ENCODE data around the gene ARHGEF16. TPM values are rescaled to one million over a fixed set of nuclear protein-coding genes. Genes with fewer than 3 reads are reported as not detected.

ARHGEF16 gene
- total and polyA plus RNA-seq, 7 donors = 0.41 to 51.8 (median 2.2) TPM

DNA sequence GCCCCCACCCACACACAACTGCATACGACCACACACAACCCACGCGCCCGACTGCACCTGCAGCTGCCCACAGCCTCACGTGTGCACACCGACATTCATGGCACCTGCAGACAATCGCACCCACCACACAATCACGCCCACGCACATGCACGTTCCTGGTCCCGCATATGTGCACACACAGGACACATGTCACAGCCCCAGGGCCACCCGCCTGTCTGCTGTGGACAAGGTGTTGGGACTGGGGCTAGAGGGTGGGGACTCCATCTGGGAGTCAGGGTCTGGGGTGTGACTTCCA is 56.4 kb downstream of the ARHGEF16 start:
- intact Hi-C loops (cut with DNase I) = no loop called here
- Histone ChIP-seq H3K9me3 (no peaks in the 10 kb centered on the region), H3K27me3 (no peaks in the 10 kb centered on the region), H3K27ac (no peak overlapping the region), H3K4me1 (no peaks in the 10 kb centered on the region), H3K36me3 (no peaks in the 10 kb centered on the region), H3K4me3 (no peak overlapping the region)
- DNase-seq = no peak
- WGBS, 2 donors = 86 to 94% methylated on average over 12 of the region's 12 CpGs
- TF ChIP-seq CTCF (IDR thresholded peaks at IDR 0.05) (no peak), POLR2A (IDR thresholded peaks at IDR 0.05) (no peak), POLR2AphosphoS5 (IDR thresholded peaks at IDR 0.05) (no peak), EP300 (IDR thresholded peaks at IDR 0.05) (no peak)

- no peak for TF ChIP-seq CTCF (IDR thresholded peaks at IDR 0.05)
- DNase-seq = no peak
- H3K36me3 ChIP-seq = no peaks in the 10 kb centered on the region
- 94 to 95% methylated on average over 16 of the region's 16 CpGs for WGBS, 2 donors
- no peak overlapping the region for H3K27ac ChIP-seq
- no peak overlapping the region for H3K4me3 ChIP-seq
- no peaks in the 10 kb centered on the region for H3K9me3 ChIP-seq
- intact Hi-C loops (cut with DNase I) = no loop called here
- H3K4me1 ChIP-seq = peaks cover 0 to 3% (median under 1%) of the 10 kb centered on the region in 4 donors
- no peaks in the 10 kb centered on the region for H3K27me3 ChIP-seq
Observed at GRCh38 chr1:3511306-3511705, 56.8 kb downstream of the ARHGEF16 start.

GRCh38 chr1:3511856-3512255 is 57.4 kb downstream of the ARHGEF16 start:
- WGBS, 2 donors = 96 to 97% methylated on average over 15 of the region's 15 CpGs
- H3K4me1 ChIP-seq = peaks cover 0 to 9% (median 3%) of the 10 kb centered on the region in 4 donors
- no peak overlapping the region for H3K4me3 ChIP-seq
- intact Hi-C loops (cut with DNase I) = no loop called here
- no peaks in the 10 kb centered on the region for H3K9me3 ChIP-seq
- DNase-seq = no peak
- no peaks in the 10 kb centered on the region for H3K36me3 ChIP-seq
- H3K27ac ChIP-seq = no peak overlapping the region
- H3K27me3 ChIP-seq = no peaks in the 10 kb centered on the region
- TF ChIP-seq CTCF (IDR thresholded peaks at IDR 0.05) (no peak), EP300 (IDR thresholded peaks at IDR 0.05) (no peak), POLR2A (IDR thresholded peaks at IDR 0.05) (no peak), POLR2AphosphoS5 (IDR thresholded peaks at IDR 0.05) (no peak)

DNA sequence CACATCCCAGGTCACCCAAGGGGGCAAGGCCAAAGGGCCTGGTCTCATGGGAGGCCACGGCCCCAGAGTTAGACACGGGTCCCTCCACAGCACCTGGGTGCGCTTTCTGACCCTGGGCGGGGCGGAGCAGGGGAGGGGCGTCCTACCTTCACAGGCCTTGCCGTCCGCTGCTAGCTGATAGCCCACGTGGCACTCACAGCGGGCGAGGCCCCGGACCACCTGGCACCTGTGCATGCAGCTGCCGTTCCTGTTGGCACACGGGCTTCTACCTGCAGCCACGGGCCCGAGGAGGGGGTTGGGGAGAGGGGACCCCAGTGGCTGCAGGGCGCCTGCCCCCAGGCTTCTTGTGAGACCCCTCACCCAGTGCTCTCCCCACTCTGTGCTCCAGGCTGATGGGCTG is 59.9 kb downstream of the ARHGEF16 start:
- Histone ChIP-seq H3K9me3 (no peaks in the 10 kb centered on the region), H3K27me3 (no peaks in the 10 kb centered on the region), H3K27ac (no peak overlapping the region), H3K36me3 (no peaks in the 10 kb centered on the region), H3K4me1 (peaks cover 0 to 18% (median 7%) of the 10 kb centered on the region in 4 donors), H3K4me3 (no peak overlapping the region)
- no peak for TF ChIP-seq POLR2A (IDR thresholded peaks at IDR 0.05)
- no peak for TF ChIP-seq EP300 (IDR thresholded peaks at IDR 0.05)
- no peak for TF ChIP-seq POLR2AphosphoS5 (IDR thresholded peaks at IDR 0.05)
- TF ChIP-seq CTCF (IDR thresholded peaks at IDR 0.05) = no peak
- intact Hi-C loops (cut with DNase I) = no loop called here
- no peak for DNase-seq
- 31 to 72% methylated on average over 17 of the region's 17 CpGs for WGBS, 2 donors

DNA sequence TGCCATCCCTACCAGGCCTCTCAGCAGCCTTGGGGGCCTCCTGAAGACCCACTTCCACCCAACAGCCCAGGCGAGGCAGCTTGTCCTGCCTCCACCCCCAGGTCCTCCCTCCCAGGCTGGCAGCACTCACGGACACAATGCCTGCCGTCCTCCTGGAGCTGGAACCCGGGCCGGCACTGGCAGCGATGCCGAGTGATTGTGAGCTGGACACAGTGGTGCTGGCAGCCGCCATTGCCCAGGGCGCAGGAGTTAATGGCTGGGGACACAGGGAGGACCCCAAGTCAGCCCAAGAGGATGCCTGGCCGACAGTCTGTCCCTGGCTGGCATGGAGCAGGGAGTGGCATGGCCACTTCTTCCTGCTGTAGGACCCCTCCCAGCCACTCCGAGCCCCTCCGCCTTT is 60.8 kb downstream of the ARHGEF16 start:
- Histone ChIP-seq H3K27me3 (no peaks in the 10 kb centered on the region), H3K9me3 (no peaks in the 10 kb centered on the region), H3K27ac (no peak overlapping the region), H3K4me1 (peaks cover 0 to 18% (median 7%) of the 10 kb centered on the region in 4 donors), H3K36me3 (no peaks in the 10 kb centered on the region), H3K4me3 (no peak overlapping the region)
- TF ChIP-seq CTCF (IDR thresholded peaks at IDR 0.05) (no peak), EP300 (IDR thresholded peaks at IDR 0.05) (no peak), POLR2A (IDR thresholded peaks at IDR 0.05) (no peak), POLR2AphosphoS5 (IDR thresholded peaks at IDR 0.05) (no peak)
- DNase-seq = no peak
- 92 to 95% methylated on average over 12 of the region's 12 CpGs for WGBS, 2 donors
- intact Hi-C loops (cut with DNase I) = no loop called here
